ENCODE measurements around the gene RBM28.

RBM28 gene, protein sequence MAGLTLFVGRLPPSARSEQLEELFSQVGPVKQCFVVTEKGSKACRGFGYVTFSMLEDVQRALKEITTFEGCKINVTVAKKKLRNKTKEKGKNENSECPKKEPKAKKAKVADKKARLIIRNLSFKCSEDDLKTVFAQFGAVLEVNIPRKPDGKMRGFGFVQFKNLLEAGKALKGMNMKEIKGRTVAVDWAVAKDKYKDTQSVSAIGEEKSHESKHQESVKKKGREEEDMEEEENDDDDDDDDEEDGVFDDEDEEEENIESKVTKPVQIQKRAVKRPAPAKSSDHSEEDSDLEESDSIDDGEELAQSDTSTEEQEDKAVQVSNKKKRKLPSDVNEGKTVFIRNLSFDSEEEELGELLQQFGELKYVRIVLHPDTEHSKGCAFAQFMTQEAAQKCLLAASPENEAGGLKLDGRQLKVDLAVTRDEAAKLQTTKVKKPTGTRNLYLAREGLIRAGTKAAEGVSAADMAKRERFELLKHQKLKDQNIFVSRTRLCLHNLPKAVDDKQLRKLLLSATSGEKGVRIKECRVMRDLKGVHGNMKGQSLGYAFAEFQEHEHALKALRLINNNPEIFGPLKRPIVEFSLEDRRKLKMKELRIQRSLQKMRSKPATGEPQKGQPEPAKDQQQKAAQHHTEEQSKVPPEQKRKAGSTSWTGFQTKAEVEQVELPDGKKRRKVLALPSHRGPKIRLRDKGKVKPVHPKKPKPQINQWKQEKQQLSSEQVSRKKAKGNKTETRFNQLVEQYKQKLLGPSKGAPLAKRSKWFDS

DNA sequence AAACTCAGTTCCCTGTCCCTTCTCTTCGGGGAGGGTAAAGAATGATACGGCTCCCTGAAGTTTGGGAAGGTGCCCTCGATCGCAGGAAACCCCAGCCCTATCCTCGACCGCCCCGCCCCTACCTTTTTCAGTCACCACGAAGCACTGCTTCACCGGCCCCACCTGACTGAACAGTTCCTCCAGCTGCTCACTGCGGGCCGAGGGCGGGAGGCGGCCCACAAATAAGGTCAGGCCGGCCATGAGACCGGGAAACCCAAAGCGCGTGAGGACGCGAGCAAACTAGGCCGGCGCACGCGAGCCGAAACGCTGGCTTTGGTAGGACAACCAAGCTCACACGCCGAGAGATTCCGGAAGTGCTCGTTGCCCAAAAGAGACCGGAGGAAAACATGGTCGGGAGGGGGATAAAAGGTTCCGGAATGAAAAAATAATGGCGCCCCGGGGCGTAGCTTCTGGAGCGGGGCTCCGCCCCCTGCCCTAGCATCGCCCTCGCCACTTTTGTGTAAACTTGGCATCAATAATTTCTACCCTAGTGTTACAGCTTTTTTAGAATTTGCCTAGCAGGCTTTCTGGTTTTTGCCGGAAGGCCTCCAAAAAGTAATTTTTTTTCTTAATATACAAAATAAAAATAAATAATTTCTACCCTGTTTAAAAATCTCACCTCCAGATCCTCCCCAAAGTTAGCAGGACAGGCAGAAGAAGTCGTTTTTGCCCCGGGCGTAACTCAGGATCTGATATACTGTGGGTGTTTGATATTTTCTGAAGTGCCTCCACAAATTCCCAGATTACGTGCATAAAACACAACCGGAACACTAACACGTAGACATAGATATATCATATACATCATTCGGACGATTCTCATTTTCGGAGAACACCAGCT, at the start of gene RBM28:
RBM28 (minus strand) TSS at position 355 of the 877 bp plus-strand sequence; CDS start at position 240, 115 bp downstream.
- peak; percentile 91 for DNase-seq (ENCODE audit: low spot score)

GRCh38 chr7:128392446-128393327, 49.0 kb upstream of the RBM28 start:
- DNase-seq (ENCODE audit: low spot score), result no peak

DNA sequence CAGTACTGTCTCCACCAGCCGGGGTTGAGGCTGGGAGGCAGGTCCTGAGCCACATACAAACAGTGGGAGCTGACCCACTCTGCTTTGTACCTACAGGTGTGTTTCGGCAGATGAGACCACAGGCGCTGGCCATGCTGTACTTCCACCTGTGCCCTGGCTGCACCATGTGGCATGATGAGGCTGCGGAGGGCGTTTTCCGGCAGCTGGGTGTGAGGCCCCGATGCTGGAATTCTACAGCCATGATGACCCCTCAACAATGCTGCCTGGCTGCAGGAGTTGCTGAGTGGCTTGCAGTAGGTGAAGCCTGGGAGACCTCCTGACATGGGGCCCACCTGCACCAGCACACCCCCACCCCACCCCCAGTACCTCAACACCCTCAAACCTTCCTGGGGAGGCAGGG, 48.1 kb upstream of the RBM28 start:
- DNase-seq (ENCODE audit: low spot score), result no peak

GRCh38 chr7:128390871-128391565, 47.3 kb upstream of the RBM28 start:
- no peak for DNase-seq (ENCODE audit: low spot score)

- DNase-seq (ENCODE audit: low spot score), result peak; percentile 60
These were observed 46.1 kb upstream of the RBM28 start for GRCh38 chr7:128389618-128390329.

DNA sequence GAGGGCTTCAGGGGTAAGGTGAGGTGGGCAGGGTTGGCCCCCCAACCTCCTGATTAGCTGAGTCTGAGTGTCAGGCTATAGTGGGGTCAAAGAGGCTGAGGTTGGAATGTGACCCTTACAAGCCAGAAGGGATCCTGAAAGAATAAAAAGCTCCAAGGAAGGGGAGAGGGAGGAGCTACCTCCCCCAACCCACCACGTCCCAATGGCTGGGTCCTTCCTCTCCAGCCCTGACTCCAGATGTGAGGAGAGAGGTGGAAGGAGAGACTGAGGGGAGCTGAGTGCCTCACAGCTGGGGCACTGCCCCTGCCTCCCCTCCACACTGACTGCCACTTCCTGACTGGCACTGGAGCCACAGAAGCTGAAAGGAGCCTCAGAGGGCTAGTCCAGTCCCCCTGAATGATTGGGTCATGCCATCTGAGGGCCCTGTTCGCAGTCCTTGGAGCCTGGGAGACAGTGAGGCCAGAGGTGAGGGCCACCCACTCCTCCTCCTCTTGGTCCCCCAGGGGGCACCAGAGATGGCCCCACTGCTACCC, 45.4 kb upstream of the RBM28 start:
- DNase-seq (ENCODE audit: low spot score), result no peak

- no peak for DNase-seq (ENCODE audit: low spot score)
These were observed 44.4 kb upstream of the RBM28 start for GRCh38 chr7:128388145-128388485.

- peak; percentile 97 for DNase-seq (ENCODE audit: low spot score)
These were observed 43.8 kb upstream of the RBM28 start for GRCh38 chr7:128387216-128388144.

DNA sequence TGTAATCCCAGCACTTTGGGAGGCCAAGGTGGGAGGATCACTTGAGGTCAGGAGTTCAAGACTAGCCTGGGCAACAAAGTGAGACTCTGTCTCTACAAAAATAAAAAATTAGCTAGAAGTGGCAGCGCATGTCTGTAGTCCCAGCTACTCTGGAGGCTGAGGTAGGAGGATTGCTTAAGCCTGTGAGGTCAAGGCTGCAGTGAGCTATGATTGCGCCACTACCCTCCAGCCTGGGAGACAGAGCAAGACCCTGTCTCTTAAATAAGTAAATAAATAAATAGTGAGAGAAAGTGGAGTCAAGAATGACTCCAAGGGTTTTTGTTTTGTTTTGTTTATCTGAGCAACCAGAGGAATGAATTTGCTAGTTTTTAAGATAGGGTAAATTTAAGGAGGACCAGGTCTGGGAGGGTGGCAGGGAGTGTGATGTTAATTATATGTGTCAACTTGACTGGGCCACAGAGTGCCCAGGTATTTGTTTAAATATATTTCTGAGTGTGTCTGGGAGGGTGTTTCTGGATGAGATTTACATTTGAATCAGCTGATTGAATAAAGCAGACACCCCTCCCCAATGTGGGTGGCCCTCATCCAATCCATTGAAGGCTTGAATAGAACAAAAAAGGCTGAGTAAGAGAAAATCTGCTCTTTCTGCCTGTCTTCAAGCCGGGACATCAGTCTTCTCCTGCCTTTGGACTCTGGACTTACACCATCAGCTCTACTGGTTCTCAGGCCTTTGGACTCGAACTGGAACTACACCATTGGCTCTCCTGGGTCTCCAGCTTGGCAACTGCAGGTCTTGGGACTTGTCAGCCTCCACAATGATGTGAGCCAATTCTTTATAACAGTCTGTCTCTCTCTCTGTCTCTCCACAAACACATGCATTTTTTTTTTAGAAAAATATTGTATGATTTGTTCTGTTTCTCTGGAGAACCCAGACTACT, 42.5 kb upstream of the RBM28 start:
- no peak for DNase-seq (ENCODE audit: low spot score)

DNA sequence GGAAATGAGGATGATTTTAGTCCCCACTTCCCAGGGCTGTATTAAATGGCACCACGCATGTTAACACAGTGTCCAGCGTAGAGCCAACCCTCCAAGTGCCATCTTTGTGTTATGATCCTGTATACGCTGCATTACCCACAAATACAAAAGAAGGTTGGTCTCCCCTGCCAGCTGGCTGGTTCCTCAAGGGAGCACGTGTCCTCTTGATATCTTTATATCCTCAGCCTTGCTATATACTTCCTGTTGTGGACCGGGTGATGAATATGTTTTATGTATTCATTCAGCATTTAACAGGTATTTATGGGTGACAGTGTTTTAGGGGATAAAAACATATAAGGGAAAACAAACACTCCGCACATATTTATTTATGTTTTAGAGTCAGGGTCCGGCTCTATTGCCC, 41.0 kb upstream of the RBM28 start:
- no peak for DNase-seq (ENCODE audit: low spot score)

- no peak for DNase-seq (ENCODE audit: low spot score)
These were observed 40.1 kb upstream of the RBM28 start for GRCh38 chr7:128383776-128384175.

DNA sequence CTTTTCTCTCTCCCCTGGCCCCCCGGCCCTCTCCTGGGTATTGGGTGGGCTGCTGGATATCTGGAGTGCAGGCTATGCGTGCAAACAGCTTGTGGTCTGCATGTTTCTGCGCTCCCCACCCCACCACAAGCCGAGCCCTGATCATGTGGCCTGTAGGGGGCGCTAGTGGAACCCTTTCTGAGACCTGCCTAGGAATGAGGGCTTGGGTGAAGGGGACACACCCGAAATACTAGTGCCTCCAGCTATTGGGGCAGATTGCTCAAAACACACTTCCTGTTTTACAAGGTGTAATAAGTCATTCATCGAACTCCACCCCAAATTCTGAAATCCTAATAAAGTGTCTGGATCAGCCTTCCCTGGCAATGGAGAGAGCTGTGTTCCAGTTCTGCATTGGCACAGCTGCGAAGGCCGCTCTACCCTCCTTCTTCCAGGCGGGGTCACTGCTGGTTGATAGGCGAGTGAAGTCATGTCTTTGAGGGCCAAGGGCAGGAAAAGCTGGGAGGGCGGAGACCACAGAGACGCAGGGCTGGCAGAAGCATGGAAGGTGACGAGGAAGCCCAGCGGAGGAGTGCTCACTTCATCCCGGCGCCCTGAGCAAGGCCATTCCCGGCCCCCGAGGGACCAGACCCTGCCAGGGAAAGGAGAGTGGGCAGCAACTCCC, 37.6 kb upstream of the RBM28 start:
- peak; percentile 80 for DNase-seq (ENCODE audit: low spot score)

DNA sequence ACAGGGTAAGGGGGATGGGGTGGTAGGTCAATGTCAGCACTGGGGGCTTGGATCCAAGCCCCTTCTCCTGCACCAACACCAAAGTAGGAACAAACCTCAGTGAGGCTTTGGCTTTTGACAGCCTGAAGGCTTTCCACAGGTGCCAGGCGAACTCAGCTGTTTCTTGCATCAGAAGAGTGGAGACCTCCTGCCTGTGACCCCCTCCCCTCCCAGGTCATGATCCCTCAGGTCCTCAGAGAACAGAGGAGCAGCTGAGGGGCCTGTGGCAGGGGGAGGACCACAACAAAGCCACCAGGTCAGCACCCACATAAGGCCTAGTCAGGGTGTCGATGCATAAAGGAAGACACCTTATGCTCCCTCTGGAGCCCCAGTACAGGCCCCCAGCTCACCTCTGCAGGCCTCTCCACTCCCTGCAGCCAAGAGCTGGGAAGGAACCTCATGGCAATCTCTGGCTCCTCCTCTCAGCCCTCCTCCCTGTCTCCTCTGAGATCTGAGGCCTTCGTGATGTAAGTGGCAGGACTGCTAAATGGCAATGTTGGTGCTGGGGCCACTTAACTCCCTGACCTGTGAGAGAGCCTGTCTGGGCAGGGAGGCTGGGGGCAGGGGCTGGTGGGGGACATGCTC, 36.9 kb upstream of the RBM28 start:
- no peak for DNase-seq (ENCODE audit: low spot score)

- no peak for DNase-seq (ENCODE audit: low spot score)
These were observed 36.3 kb upstream of the RBM28 start for GRCh38 chr7:128379900-128380479.

- DNase-seq (ENCODE audit: low spot score), result no peak
These were observed 34.9 kb upstream of the RBM28 start for GRCh38 chr7:128378637-128379036.

DNA sequence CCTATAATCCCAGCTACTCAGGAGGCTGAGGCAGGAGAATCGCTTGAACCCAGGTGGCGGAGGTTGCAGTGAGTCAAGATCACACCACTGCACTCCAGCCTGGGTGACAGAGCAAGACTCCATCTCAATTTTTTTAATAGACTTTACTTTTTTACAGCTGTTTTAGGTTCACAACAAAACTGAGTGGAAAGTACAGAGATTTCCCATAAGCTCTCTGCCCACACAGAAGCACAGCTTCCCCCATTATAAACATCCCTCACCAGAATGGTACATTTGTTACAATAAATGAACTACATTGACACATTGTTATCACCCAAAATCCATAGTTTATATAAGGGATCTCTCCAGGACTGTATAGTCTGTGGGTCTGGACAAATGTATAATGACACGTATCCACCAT, 32.4 kb upstream of the RBM28 start:
- DNase-seq (ENCODE audit: low spot score), result no peak

All from iPS-NIHi11 (cell line).